Measurements from ENCODE around the gene PRG2. TPM values are rescaled to one million over a fixed set of nuclear protein-coding genes. Genes with fewer than 3 reads are reported as not detected.

The PRG2 gene
- total RNA-seq, 2 experiments from 2014 or later, result 1.8 to 2.2 TPM

DNA sequence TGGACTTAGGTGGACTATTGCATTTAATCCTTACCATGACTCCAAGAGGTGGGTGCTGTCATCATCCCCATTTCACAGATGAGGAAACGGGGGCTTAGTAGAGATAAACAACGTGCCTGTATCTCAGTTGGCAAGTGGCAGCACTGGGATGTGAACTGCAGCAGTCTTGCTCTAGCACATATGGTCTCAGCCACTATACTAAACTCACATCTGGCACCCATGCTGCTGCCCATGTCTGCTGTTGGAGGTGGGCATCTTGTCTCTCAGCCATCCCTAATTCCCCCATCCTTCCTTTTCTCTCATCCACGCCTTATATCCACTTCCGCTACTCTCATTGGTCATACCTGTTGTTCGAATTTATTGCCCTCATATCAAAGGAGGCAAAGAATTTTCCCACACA, 13.3 kb downstream of the PRG2 start:
- intact Hi-C loops (cut with micrococcal nuclease), result no loop called here
- POLR2A ChIA-PET, result no interaction called here
- DNase-seq, result no peak
- no peaks in the 10 kb centered on the region for H3K4me1 Mint-ChIP-seq (ENCODE audit: low read depth)
- CTCF ChIA-PET, result no interaction called here
- H3K9me3 Mint-ChIP-seq, result no peaks in the 10 kb centered on the region
- H3K27ac Mint-ChIP-seq, result no peak overlapping the region
- H3K27me3 Mint-ChIP-seq, result peaks cover 13% of the 10 kb centered on the region
- H3K4me3 Mint-ChIP-seq, result no peak overlapping the region
- H3K36me3 Mint-ChIP-seq, result no peaks in the 10 kb centered on the region

DNA sequence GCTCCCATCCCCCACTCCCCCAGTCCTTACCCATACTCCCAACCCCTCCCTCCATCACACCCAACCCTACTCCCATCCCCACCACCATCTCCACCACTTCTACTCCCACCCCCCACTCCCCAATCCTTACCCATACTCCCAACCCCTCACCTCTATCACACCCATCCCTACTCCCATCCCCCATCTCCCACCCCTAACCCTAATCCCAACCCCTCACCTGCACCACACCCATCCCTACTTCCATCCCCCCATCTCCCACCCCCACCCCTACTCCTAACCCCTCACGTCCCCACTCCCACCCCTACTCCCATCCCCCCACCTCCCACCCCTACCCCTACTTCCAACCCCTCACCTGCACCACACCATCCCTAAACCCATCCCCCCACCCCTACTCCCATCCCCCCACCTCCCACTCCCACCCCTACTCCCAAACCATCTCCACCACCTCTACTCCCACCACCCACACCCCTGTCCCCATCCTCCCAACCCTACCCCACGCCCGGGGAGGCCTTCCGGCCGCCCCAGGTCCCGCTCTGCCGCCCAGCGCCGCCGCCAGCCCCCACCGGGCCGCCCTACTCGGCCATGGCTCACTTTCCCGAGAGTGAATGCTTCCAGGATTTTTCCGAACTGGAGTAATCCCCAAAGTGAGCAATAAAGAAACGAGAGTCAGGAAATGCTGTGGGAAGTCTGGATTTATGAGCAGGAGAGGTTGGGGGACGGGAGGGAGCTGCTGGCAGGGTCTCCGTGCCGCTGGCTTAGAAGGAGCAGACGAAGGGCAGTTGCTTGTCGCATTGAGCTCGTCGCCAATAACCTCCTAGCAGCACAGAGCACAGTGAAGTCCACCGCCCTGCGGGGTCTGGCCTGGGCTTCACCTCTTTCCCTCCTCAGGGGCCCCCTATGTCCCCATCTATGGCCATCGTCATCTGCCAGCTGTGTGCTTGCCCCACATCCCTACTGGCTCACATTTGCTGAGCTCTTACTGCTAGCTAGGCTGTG, 14.1 kb downstream of the PRG2 start:
- no peak overlapping the region for H3K4me3 Mint-ChIP-seq
- ChIA-PET CTCF (no interaction called here), POLR2A (no interaction called here)
- DNase-seq, result no peak
- H3K27me3 Mint-ChIP-seq, result peaks cover 13% of the 10 kb centered on the region
- H3K36me3 Mint-ChIP-seq, result no peaks in the 10 kb centered on the region
- no peaks in the 10 kb centered on the region for H3K4me1 Mint-ChIP-seq (ENCODE audit: low read depth)
- H3K27ac Mint-ChIP-seq, result no peak overlapping the region
- H3K9me3 Mint-ChIP-seq, result no peaks in the 10 kb centered on the region
- intact Hi-C loops (cut with micrococcal nuclease), result no loop called here

DNA sequence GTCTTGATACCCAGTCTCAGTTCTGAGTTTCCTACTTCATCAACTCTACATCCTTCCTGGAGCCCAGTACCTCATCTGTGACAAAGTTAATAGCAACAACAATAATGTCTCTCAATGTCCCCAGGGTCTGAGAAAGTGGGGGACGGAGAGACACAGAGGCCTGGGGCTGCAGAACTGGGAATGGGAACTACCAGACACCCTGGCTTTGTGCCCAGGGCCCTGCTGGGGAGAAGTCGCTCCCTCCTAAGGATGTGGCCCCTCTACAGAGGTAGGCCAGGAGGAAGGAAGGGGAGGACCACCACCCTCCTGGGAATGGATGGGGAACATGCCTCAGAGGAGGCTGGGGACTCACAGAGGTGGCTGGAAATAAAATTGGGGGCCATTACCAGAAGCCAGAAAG, 15.0 kb downstream of the PRG2 start:
- Mint-ChIP-seq H3K36me3 (no peaks in the 10 kb centered on the region), H3K27ac (no peak overlapping the region), H3K9me3 (no peaks in the 10 kb centered on the region), H3K27me3 (peaks cover 13% of the 10 kb centered on the region), H3K4me3 (no peak overlapping the region), H3K4me1 (ENCODE audit: low read depth) (no peaks in the 10 kb centered on the region)
- POLR2A ChIA-PET, result no interaction called here
- DNase-seq, result no peak
- intact Hi-C loops (cut with micrococcal nuclease), result no loop called here
- CTCF ChIA-PET, result no interaction called here

GRCh38 chr11:57374966-57375365, 15.5 kb downstream of the PRG2 start:
- no peaks in the 10 kb centered on the region for H3K4me1 Mint-ChIP-seq (ENCODE audit: low read depth)
- H3K4me3 Mint-ChIP-seq, result no peak overlapping the region
- peaks cover 11% of the 10 kb centered on the region for H3K27me3 Mint-ChIP-seq
- CTCF ChIA-PET, result no interaction called here
- H3K9me3 Mint-ChIP-seq, result no peaks in the 10 kb centered on the region
- no peaks in the 10 kb centered on the region for H3K36me3 Mint-ChIP-seq
- H3K27ac Mint-ChIP-seq, result no peak overlapping the region
- POLR2A ChIA-PET, result no interaction called here
- intact Hi-C loops (cut with micrococcal nuclease), result no loop called here
- no peak for DNase-seq

GRCh38 chr11:57373146-57373545, 17.3 kb downstream of the PRG2 start:
- Mint-ChIP-seq H3K27ac (no peak overlapping the region), H3K9me3 (no peaks in the 10 kb centered on the region), H3K4me3 (no peak overlapping the region), H3K27me3 (peaks cover 4% of the 10 kb centered on the region), H3K36me3 (no peaks in the 10 kb centered on the region), H3K4me1 (ENCODE audit: low read depth) (no peaks in the 10 kb centered on the region)
- CTCF ChIA-PET, result no interaction called here
- no peak for DNase-seq
- POLR2A ChIA-PET, result no interaction called here
- intact Hi-C loops (cut with micrococcal nuclease), result no loop called here

- H3K27me3 Mint-ChIP-seq, result no peaks in the 10 kb centered on the region
- no peaks in the 10 kb centered on the region for H3K36me3 Mint-ChIP-seq
- ChIA-PET POLR2A (no interaction called here), CTCF (interaction anchor here (0.8 kb wide), 1 partner anchor 21 kb away, joined by 3 read pairs; no protein-coding TSS in a partner anchor)
- intact Hi-C loops (cut with micrococcal nuclease), result no loop called here
- H3K4me3 Mint-ChIP-seq, result no peak overlapping the region
- no peaks in the 10 kb centered on the region for H3K9me3 Mint-ChIP-seq
- no peaks in the 10 kb centered on the region for H3K4me1 Mint-ChIP-seq (ENCODE audit: low read depth)
- DNase-seq, result no peak
- no peak overlapping the region for H3K27ac Mint-ChIP-seq
Measured at GRCh38 chr11:57370941-57371340, 19.5 kb downstream of the PRG2 start.

DNA sequence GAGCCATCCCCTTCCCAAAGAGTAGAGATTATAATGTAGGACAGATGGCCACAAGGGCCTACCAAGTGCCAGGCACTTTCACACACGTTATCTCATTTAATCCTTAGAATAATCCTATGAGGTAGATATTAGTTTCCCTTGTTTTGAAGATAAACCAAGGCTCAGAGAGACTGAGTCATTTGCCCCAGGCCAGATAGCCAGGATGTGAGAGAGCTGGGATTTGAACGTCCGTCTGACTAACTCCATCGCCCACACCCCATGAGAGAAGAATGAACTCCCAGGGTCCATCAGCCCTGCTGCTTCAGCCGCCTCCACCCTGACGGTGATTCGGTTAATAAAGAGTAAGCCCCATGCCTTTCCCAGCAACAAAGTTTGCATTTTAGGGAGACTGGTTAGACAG, 20.2 kb downstream of the PRG2 start:
- intact Hi-C loops (cut with micrococcal nuclease), result no loop called here
- ChIA-PET POLR2A (no interaction called here), CTCF (no interaction called here)
- H3K4me3 Mint-ChIP-seq, result no peak overlapping the region
- H3K27ac Mint-ChIP-seq, result no peak overlapping the region
- no peaks in the 10 kb centered on the region for H3K9me3 Mint-ChIP-seq
- no peak for DNase-seq
- no peaks in the 10 kb centered on the region for H3K36me3 Mint-ChIP-seq
- no peaks in the 10 kb centered on the region for H3K27me3 Mint-ChIP-seq
- H3K4me1 Mint-ChIP-seq (ENCODE audit: low read depth), result no peaks in the 10 kb centered on the region

GRCh38 chr11:57368845-57369232, 21.6 kb downstream of the PRG2 start:
- Mint-ChIP-seq H3K4me3 (no peak overlapping the region), H3K36me3 (no peaks in the 10 kb centered on the region), H3K27me3 (no peaks in the 10 kb centered on the region), H3K9me3 (no peaks in the 10 kb centered on the region), H3K4me1 (ENCODE audit: low read depth) (no peaks in the 10 kb centered on the region), H3K27ac (no peak overlapping the region)
- CTCF ChIA-PET, result interaction anchor here (1.8 kb wide), 1 partner anchor 19 kb away, joined by 4 read pairs; no protein-coding TSS in a partner anchor
- intact Hi-C loops (cut with micrococcal nuclease), result no loop called here
- DNase-seq, result no peak
- POLR2A ChIA-PET, result no interaction called here

GRCh38 chr11:57368106-57368844, 22.2 kb downstream of the PRG2 start:
- POLR2A ChIA-PET, result no interaction called here
- no peak overlapping the region for H3K4me3 Mint-ChIP-seq

DNA sequence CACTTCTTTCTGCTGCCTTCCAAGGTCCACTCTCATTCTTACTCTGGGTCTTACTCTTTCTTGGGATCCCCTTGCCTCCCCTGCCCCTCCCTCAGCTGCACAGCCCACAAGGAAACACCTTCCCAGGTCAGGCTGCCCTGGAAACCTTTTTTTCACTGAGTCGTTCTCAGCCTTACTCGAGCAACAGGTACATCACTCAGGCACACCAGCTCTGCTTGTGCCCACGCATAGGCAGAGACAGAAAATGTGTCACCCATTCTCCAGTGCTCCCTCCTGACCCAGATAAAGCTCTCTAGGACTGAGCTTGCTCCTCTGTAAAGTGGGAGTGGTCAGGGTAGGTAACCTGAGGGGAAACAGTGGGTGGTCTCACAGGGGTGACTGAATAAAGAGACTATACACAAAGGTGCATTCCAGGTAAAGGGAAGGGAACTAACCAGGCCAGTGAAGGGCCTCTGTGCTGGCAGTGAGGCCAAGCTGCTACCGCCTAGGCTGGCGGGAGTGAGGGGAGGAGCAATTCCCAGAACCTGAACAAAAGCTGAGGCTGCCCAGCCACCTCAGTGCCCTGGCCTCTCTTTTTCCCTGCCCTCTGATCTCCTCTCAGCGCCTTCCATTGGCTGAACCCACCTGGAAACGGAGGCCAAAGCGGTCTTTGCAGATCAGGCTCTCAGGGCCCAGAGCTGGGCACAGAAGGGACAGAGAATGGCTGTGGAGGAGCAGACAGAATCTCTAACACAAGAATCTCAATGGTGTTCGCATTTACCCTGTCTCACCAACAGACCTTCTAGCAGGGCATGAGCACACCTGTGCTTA, 25.4 kb downstream of the PRG2 start:
- Mint-ChIP-seq H3K9me3 (no peaks in the 10 kb centered on the region), H3K4me1 (ENCODE audit: low read depth) (no peaks in the 10 kb centered on the region), H3K4me3 (no peak overlapping the region), H3K27ac (no peak overlapping the region), H3K36me3 (no peaks in the 10 kb centered on the region), H3K27me3 (peaks cover 8% of the 10 kb centered on the region)
- CTCF ChIA-PET, result interaction anchor here (0.9 kb wide), 1 partner anchor 19 kb away, joined by 3 read pairs; no protein-coding TSS in a partner anchor
- no peak for DNase-seq
- intact Hi-C loops (cut with micrococcal nuclease), result loop anchor here (5.0 kb wide), 1 partner anchor 32 kb away; no protein-coding TSS in a partner anchor
- POLR2A ChIA-PET, result no interaction called here

More at GRCh38 chr11:57368106-57368844, 22.2 kb downstream of the PRG2 start:
- Mint-ChIP-seq H3K27me3 (no peaks in the 10 kb centered on the region), H3K27ac (no peak overlapping the region), H3K4me1 (ENCODE audit: low read depth) (no peaks in the 10 kb centered on the region), H3K9me3 (no peaks in the 10 kb centered on the region), H3K36me3 (no peaks in the 10 kb centered on the region)
- CTCF ChIA-PET, result interaction anchor here (1.2 to 1.8 kb wide), 2 partner anchors 18 to 23 kb away, joined by 3 to 4 read pairs; no protein-coding TSS in a partner anchor
- no peak for DNase-seq
- intact Hi-C loops (cut with micrococcal nuclease), result no loop called here

- H3K27me3 Mint-ChIP-seq, result peaks cover 8% of the 10 kb centered on the region
- no peaks in the 10 kb centered on the region for H3K4me1 Mint-ChIP-seq (ENCODE audit: low read depth)
- no peak overlapping the region for H3K27ac Mint-ChIP-seq
- intact Hi-C loops (cut with micrococcal nuclease), result loop anchor here (5.0 kb wide), 1 partner anchor 34 kb away; no protein-coding TSS in a partner anchor
- H3K9me3 Mint-ChIP-seq, result no peaks in the 10 kb centered on the region
- POLR2A ChIA-PET, result no interaction called here
- H3K4me3 Mint-ChIP-seq, result no peak overlapping the region
- no peaks in the 10 kb centered on the region for H3K36me3 Mint-ChIP-seq
- CTCF ChIA-PET, result interaction anchor here (0.6 to 2.0 kb wide), 5 partner anchors 18 to 1461 kb away, joined by 3 to 8 read pairs (median 5); no protein-coding TSS in a partner anchor
- DNase-seq, result no peak
Measured at GRCh38 chr11:57363131-57364080, 27.0 kb downstream of the PRG2 start.

Data from activated CD4-positive, alpha-beta memory T cell treated with anti-CD3 and anti-CD28 coated beads for 36 hours (primary cell).